CD4-positive, CD25-positive, alpha-beta regulatory T cell (primary cell): ENCODE data around the gene CAPZB. TPM values are rescaled to one million over a fixed set of nuclear protein-coding genes. Genes with fewer than 3 reads are reported as not detected.

ENCODE experiments used
- ATAC-seq, 2 donors: fragments of 150-1000 bp; cut with Tn5 transposase; one replicate each; pipeline ENCODE4 v1.10.0; 2021; ENCODE audit warnings: low read depth in 2 of 2, moderate number of reproducible peaks in 2 of 2, moderate library complexity in 1 of 2
- DNase-seq, 3 donors: peaks; one replicate each; pipeline versions ENCODE4 v3.0.0 to v3.0.0-alpha.2; 2012 to 2022; ENCODE audit warnings: mixed read lengths in 1 of 3
- H3K27ac ChIP-seq: one replicate; pipeline ENCODE4 v1.7.0; 2013; ENCODE audit warnings: mild to moderate bottlenecking, low read length; ENCODE audit not compliant: insufficient read depth, poor library complexity, severe bottlenecking
- H3K27me3 ChIP-seq: one replicate; pipeline ENCODE4 v1.7.0; 2013; ENCODE audit warnings: low read length; ENCODE audit not compliant: control insufficient read depth, insufficient read depth
- H3K36me3 ChIP-seq: one replicate; pipeline ENCODE4 v1.7.0; 2013; ENCODE audit warnings: mild to moderate bottlenecking, low read length, moderate library complexity; ENCODE audit not compliant: control insufficient read depth, insufficient read depth
- H3K4me1 ChIP-seq: 2 replicates; pipeline ENCODE4 v1.7.0; 2013; ENCODE audit warnings: mild to moderate bottlenecking, low read length; ENCODE audit not compliant: insufficient read depth, control insufficient read depth, poor library complexity, severe bottlenecking
- H3K4me3 ChIP-seq: one replicate; pipeline ENCODE4 v1.7.0; 2013; ENCODE audit warnings: low read depth, mild to moderate bottlenecking, low read length, moderate library complexity
- H3K9me3 ChIP-seq, 2 experiments: 1 replicate in 1 of 2; 2 replicates in 1 of 2; pipeline ENCODE4 v1.7.0; 2013; ENCODE audit warnings: low read length in 2 of 2, mild to moderate bottlenecking in 1 of 2, moderate library complexity in 1 of 2; ENCODE audit not compliant: control insufficient read depth in 2 of 2
- H3K27ac Mint-ChIP-seq, 3 donors: one replicate each; pipeline ENCODE4 v1.8.0; 2020 to 2022; ENCODE audit warnings: mild to moderate bottlenecking in 3 of 3, mixed read lengths in 3 of 3, moderate library complexity in 2 of 3
- H3K27me3 Mint-ChIP-seq: one replicate; pipeline ENCODE4 v1.8.0; 2022; ENCODE audit warnings: mild to moderate bottlenecking, mixed read lengths
- H3K36me3 Mint-ChIP-seq: one replicate; pipeline ENCODE4 v1.8.0; 2020; ENCODE audit warnings: mixed read lengths
- H3K4me1 Mint-ChIP-seq, 4 donors: one replicate each; pipeline ENCODE4 v1.8.0; 2020 to 2022; ENCODE audit warnings: mixed read lengths in 4 of 4, mild to moderate bottlenecking in 1 of 4
- H3K4me3 Mint-ChIP-seq, 4 donors: one replicate each; pipeline ENCODE4 v1.8.0; 2020 to 2022; ENCODE audit warnings: mild to moderate bottlenecking in 4 of 4, mixed read lengths in 4 of 4, moderate library complexity in 3 of 4
- H3K9me3 Mint-ChIP-seq, 7 donors: one replicate each; pipeline ENCODE4 v1.8.0; 2020 to 2022; ENCODE audit warnings: mixed read lengths in 7 of 7, mild to moderate bottlenecking in 3 of 7, moderate library complexity in 2 of 7
- polyA plus RNA-seq, 4 donors: library from polyadenylated mRNA; unstranded; fragments of 300-500 nt; fragmentation: Illumina TruSeq; gene quantifications; one replicate each; pipeline ENCODE4 v1.2.3, GENCODE V29; 2021
- total RNA-seq: library from RNA; stranded (reverse); gene quantifications from one replicate; pipeline ENCODE4 v1.2.3, GENCODE V29; 2022

The CAPZB gene
- total and polyA plus RNA-seq, 5 donors from 2014 or later = 372 to 588 (median 462) TPM

DNA sequence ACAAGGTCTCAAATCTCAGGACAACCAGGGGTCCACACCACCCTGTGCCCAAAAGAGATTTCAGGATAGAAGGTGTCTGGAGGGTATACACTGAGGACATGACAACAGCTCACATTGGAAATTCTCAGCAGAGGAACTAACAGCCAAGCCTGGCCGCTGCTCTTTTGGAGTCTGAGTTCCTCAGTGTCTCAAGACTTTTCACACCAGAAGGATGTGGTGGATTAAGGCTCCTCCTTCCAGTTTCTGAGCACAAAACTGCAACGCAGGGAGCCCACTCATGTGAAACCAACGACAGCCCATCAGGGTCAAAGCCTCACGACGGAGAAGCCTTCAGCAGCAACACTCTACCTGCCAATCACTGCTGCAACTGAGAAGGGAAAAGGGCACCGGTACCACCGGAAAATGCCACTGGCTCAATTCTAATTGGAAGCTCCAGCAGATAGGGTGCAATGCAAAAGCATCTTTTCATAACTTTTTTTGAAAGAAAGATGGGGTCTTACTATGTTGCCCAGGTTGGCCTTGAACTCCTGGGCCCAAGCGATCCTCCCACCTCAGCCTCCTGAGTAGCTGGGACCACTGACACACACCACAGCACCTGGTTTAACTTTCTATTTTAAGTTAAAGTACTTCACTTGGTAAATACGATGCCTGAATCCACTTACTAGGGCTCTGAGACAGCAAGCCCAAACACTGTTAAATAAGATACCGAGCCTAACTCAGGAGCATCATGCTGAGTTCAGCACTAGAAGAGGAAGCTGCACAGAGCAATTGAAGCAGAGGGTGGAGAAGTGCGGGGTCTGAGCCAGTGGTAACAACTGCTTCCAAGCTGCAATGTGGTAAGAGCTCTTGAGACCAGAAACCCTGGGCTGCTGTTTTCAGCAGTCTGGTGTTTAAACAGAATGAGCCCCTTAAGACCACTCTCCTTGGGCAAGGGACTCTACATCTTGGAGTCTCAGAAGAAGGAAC lies 7.8 kb downstream of the CAPZB start:
- DNase-seq (peak in 1 of 3 donors; percentile 68), ATAC-seq (peak; percentile 52 to 54)
- Mint-ChIP-seq H3K4me3 (peak overlapping the region; percentile 85 to 94 (median 88)), H3K9me3 (no peaks in the 10 kb centered on the region), H3K27me3 (no peaks in the 10 kb centered on the region), H3K36me3 (peaks cover 28% of the 10 kb centered on the region), H3K27ac (peak overlapping the region; percentile 94 to 99 (median 95)), H3K4me1 (peaks cover 33 to 98% (median 77%) of the 10 kb centered on the region in 4 donors)
- peak overlapping the region; percentile 78 for H3K4me3 ChIP-seq
- peaks cover 98% of the 10 kb centered on the region for H3K4me1 ChIP-seq
- H3K9me3 ChIP-seq = no peaks in the 10 kb centered on the region
- peaks cover 28% of the 10 kb centered on the region for H3K36me3 ChIP-seq
- no peaks in the 10 kb centered on the region for H3K27me3 ChIP-seq
- H3K27ac ChIP-seq = peak overlapping the region; percentile 83

DNA sequence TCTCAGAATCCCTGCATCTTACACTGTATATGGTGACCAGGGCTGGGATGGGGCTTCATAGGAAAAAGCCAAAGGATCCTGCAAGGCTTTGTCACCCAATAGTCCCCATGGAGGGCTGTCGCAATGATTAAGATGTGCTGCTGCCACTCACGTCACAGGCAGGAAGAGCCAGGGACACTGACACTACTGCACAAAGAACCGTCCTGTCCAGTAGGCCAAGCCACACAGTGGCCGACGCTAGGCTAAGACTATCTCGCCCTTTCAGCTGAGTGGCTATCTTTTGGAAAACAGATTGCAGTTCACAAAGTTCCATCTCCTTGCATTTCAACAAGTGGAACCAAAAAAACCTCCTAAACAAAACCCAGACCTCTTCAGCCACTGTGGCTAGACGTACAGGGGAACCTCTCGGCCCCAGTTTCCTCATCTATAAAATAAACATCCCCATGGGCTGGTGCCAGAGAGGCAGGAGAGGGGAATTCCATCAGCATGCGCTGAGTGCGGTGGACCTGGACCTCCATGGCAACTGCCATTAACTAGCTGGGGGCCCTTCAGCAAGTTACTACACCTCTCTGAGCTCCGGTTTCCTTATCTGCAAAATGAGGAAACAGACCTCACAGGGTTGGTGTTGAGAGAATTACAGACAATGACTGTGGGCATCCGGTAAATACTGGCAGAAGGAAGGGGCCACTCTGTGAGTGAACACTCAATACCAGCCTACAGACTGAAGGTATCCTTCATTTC lies 8.7 kb downstream of the CAPZB start:
- peak overlapping the region; percentile 85 to 94 (median 88) for H3K4me3 Mint-ChIP-seq
- Histone ChIP-seq H3K4me3 (peak overlapping the region; percentile 78), H3K36me3 (peaks cover 30% of the 10 kb centered on the region), H3K27ac (peak overlapping the region; percentile 83), H3K27me3 (no peaks in the 10 kb centered on the region), H3K4me1 (peaks cover 97% of the 10 kb centered on the region), H3K9me3 (no peaks in the 10 kb centered on the region)
- peak overlapping the region; percentile 94 to 99 (median 95) for H3K27ac Mint-ChIP-seq
- H3K4me1 Mint-ChIP-seq = peaks cover 40 to 97% (median 76%) of the 10 kb centered on the region in 4 donors
- DNase-seq (peak; percentile 19 to 79 (median 47)), ATAC-seq (peak; percentile 74 to 81)
- no peaks in the 10 kb centered on the region for H3K27me3 Mint-ChIP-seq
- H3K9me3 Mint-ChIP-seq = no peaks in the 10 kb centered on the region
- H3K36me3 Mint-ChIP-seq = peaks cover 34% of the 10 kb centered on the region

DNA sequence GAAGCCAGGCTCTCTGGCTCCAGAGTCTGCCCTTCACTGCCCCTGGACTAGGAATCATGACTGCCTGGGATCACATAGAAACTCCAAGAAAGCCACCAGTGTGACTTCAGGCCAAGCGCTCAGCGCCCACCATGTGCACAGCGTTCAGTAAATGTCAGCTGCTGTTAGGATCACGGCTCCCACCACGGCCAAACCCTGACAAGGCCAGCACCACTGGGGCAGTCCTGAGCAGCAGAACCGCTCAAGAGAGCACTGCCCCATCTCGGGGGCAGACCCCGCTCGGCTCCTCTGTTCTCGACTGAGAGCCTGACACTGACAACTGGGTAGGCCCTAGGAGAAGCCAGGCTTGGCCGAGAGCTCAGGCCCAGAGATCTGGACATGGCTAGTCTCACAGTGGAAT lies 10.0 kb downstream of the CAPZB start:
- H3K27ac ChIP-seq = peak overlapping the region; percentile 83
- Mint-ChIP-seq H3K27ac (peak overlapping the region; percentile 12 to 95 (median 89)), H3K36me3 (peaks cover 39% of the 10 kb centered on the region), H3K4me3 (peak overlapping the region in 1 of 4 donors; percentile 86), H3K27me3 (no peaks in the 10 kb centered on the region), H3K4me1 (peaks cover 45 to 96% (median 77%) of the 10 kb centered on the region in 4 donors), H3K9me3 (no peaks in the 10 kb centered on the region)
- peaks cover 91% of the 10 kb centered on the region for H3K4me1 ChIP-seq
- H3K36me3 ChIP-seq = peaks cover 29% of the 10 kb centered on the region
- DNase-seq = no peak
- no peaks in the 10 kb centered on the region for H3K9me3 ChIP-seq
- H3K27me3 ChIP-seq = no peaks in the 10 kb centered on the region
- ATAC-seq = no peak
- H3K4me3 ChIP-seq = no peak overlapping the region

DNA sequence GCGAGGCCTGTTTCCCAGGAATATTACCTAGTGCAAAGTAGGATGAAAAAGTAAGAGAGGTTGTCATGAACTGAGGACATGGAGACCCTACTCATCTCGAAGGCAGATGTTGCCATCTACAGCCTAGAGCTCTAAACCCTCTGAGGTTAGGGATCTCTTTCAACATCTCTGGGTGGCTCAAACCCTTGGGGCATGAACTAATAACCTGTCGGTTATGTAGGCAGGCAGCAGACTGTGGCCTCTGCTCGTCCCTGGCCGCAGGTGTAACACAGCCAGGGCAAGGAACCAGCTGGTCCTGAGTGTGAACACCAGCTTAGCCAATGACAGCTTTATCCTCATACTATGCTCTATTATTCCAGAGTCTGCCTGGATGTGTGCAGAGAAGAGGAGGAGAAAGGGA lies 13.2 kb downstream of the CAPZB start:
- H3K9me3 ChIP-seq = no peaks in the 10 kb centered on the region
- ATAC-seq = no peak
- H3K4me3 ChIP-seq = no peak overlapping the region
- H3K4me3 Mint-ChIP-seq = peak overlapping the region in 3 of 4 donors; percentile 4 to 58 (median 17)
- no peaks in the 10 kb centered on the region for H3K27me3 Mint-ChIP-seq
- H3K4me1 ChIP-seq = peaks cover 91% of the 10 kb centered on the region
- H3K27ac ChIP-seq = peak overlapping the region; percentile 43
- H3K27me3 ChIP-seq = no peaks in the 10 kb centered on the region
- peaks cover 29% of the 10 kb centered on the region for H3K36me3 ChIP-seq
- no peaks in the 10 kb centered on the region for H3K9me3 Mint-ChIP-seq
- DNase-seq = no peak
- peaks cover 50 to 96% (median 77%) of the 10 kb centered on the region in 4 donors for H3K4me1 Mint-ChIP-seq
- peak overlapping the region; percentile 20 to 93 (median 92) for H3K27ac Mint-ChIP-seq
- peaks cover 27% of the 10 kb centered on the region for H3K36me3 Mint-ChIP-seq

DNA sequence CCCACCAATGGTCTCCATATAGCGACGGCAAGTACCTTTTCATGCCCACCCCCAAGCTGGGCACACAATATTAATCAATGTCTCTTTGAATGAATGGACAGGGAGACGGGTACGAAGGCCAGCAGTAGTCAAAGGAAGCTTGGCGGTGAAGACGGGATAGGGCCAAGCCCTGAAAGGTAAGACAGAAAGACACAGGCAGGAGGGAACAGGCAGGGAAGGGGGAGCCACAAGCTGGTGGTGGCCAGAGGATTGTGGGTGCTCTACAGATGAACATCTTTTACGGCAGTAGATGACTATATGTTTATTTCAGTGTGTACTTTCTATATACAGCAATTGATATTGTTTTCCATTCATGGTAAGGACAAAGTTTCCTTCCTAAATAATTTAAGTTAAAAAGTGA lies 16.3 kb downstream of the CAPZB start:
- Mint-ChIP-seq H3K36me3 (peaks cover 25% of the 10 kb centered on the region), H3K27me3 (no peaks in the 10 kb centered on the region), H3K27ac (peak overlapping the region; percentile 87 to 97 (median 93)), H3K4me1 (peaks cover 26 to 95% (median 75%) of the 10 kb centered on the region in 4 donors), H3K9me3 (no peaks in the 10 kb centered on the region), H3K4me3 (peak overlapping the region; percentile 78 to 87 (median 80))
- H3K36me3 ChIP-seq = peaks cover 32% of the 10 kb centered on the region
- H3K27ac ChIP-seq = peak overlapping the region; percentile 70
- peaks cover 90% of the 10 kb centered on the region for H3K4me1 ChIP-seq
- ATAC-seq (no peak), DNase-seq (no peak)
- peak overlapping the region; percentile 47 for H3K4me3 ChIP-seq
- no peaks in the 10 kb centered on the region for H3K27me3 ChIP-seq
- H3K9me3 ChIP-seq = no peaks in the 10 kb centered on the region

DNA sequence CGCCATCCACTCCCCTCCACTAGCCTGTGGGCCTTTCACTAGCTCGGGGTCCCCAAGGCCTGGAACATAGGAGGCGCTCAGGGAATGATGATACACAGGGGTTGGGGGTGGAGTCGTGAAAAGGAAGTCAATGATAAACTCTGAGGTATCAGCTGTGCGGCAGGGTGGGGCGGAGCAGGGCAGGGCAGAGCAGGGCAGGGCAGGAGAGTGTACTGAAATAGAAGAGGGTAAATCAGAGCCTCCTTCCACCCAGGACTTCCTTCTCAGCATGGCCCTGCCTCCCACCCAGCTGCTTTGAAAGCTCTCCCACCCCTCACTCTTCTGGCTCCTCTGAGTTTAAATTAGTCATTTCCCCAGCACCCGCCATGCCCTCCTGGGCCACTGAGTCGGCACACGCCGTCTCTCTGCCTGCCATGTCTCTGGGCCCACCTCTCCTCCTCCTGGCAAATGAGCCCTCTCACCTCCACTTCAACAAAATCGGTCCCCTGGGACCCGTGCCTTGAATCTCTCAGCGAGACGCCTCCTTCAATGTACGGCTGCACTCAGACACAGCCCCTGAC lies 16.9 kb downstream of the CAPZB start:
- Histone ChIP-seq H3K9me3 (no peaks in the 10 kb centered on the region), H3K4me3 (peak overlapping the region; percentile 47), H3K36me3 (peaks cover 32% of the 10 kb centered on the region), H3K27ac (peak overlapping the region; percentile 70), H3K4me1 (peaks cover 90% of the 10 kb centered on the region), H3K27me3 (no peaks in the 10 kb centered on the region)
- DNase-seq (peak; percentile 39 to 87 (median 62)), ATAC-seq (peak; percentile 91 to 93)
- Mint-ChIP-seq H3K27ac (peak overlapping the region; percentile 87 to 97 (median 93)), H3K9me3 (no peaks in the 10 kb centered on the region), H3K4me1 (peaks cover 28 to 95% (median 74%) of the 10 kb centered on the region in 4 donors), H3K27me3 (no peaks in the 10 kb centered on the region), H3K4me3 (peak overlapping the region; percentile 78 to 87 (median 80)), H3K36me3 (peaks cover 27% of the 10 kb centered on the region)
